ENCODE measurements around the gene MOCS1.

Gene MOCS1

DNA sequence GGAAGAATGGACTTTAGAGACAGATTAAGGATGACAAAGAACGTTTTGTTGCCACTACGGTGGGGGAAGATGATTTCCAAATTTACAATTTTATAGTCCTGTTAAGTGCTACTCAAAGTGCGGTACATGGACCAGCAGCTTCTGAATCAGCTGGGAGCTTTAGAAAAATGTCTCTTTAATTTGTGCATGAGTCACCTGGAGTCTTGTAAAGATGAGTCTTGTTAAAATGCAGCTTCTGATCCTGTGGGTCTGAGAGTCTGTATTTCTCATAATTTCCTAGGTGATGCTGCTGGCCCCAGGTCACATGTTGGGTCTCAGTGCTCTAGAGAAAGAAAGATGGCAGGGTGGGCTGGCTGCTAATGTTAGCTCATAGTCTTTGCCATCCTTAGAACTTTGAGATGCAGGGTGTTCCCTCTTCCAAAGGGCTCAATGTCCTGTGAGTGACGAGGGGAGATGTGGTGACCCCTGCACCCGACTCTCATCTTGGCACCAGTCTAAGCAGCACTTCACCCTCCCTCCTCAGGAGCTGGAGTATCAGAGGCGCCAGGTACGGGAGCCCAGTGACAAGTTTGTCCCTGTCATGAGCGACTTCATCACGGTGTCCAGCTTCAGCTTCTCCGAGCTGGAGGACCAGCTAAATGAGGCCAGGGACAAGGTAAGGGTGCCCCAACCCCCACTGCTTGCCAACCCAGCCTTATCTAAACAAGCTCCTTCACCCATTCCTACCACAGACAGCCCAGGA lies 34.5 kb downstream of the MOCS1 start:
- DNase-seq (ENCODE audit: insufficient read length) (no peak), FAIRE-seq (no peak)
- no peak for TF ChIP-seq POLR2A (IDR thresholded peaks at IDR 0.05; ENCODE audit: low read depth, low read length)
- no peak for TF ChIP-seq TAF1 (IDR thresholded peaks at IDR 0.05; ENCODE audit: borderline replicate concordance, low read depth, low read length)
- no peak for TF ChIP-seq POLR2AphosphoS5 (IDR thresholded peaks at IDR 0.05; ENCODE audit: low read depth, low read length)

DNA sequence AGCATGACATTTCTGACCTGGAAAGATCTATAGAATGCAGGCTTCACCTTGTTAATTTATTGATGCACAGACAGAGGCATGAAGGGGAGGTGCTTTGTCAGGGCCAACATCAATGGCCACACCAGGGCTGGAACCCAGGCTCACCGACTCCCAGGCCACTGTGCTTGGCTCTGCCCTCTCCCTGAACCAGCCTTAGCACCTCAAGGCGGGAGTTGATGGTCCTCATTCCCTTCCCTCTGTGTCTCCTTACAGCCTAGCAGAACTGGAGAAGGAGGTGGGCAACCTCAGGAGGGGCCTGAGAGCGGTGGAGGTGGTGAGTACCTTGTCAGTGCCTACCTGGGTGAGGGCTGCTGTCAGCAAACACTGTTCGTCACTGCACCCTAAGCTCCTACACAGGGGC lies 35.6 kb downstream of the MOCS1 start:
- no peak for FAIRE-seq
- no peak for TF ChIP-seq POLR2A (IDR thresholded peaks at IDR 0.05; ENCODE audit: low read depth, low read length)
- no peak for TF ChIP-seq POLR2AphosphoS5 (IDR thresholded peaks at IDR 0.05; ENCODE audit: low read depth, low read length)
- no peak for TF ChIP-seq TAF1 (IDR thresholded peaks at IDR 0.05; ENCODE audit: borderline replicate concordance, low read depth, low read length)
- no peak for DNase-seq (ENCODE audit: insufficient read length)

GRCh38 chr6:39897698-39898097 lies 36.6 kb downstream of the MOCS1 start:
- DNase-seq (ENCODE audit: insufficient read length) (no peak), FAIRE-seq (no peak)
- TF ChIP-seq POLR2A (IDR thresholded peaks at IDR 0.05; ENCODE audit: low read depth, low read length) (no peak), POLR2AphosphoS5 (IDR thresholded peaks at IDR 0.05; ENCODE audit: low read depth, low read length) (no peak), TAF1 (IDR thresholded peaks at IDR 0.05; ENCODE audit: borderline replicate concordance, low read depth, low read length) (no peak)

GRCh38 chr6:39896701-39897100 lies 37.6 kb downstream of the MOCS1 start:
- TF ChIP-seq POLR2A (IDR thresholded peaks at IDR 0.05; ENCODE audit: low read depth, low read length): no peak
- no peak for TF ChIP-seq TAF1 (IDR thresholded peaks at IDR 0.05; ENCODE audit: borderline replicate concordance, low read depth, low read length)
- no peak for TF ChIP-seq POLR2AphosphoS5 (IDR thresholded peaks at IDR 0.05; ENCODE audit: low read depth, low read length)
- FAIRE-seq (no peak), DNase-seq (ENCODE audit: insufficient read length) (no peak)

- FAIRE-seq: no peak
- DNase-seq (ENCODE audit: insufficient read length): no peak
- TF ChIP-seq POLR2AphosphoS5 (IDR thresholded peaks at IDR 0.05; ENCODE audit: low read depth, low read length): no peak
- no peak for TF ChIP-seq POLR2A (IDR thresholded peaks at IDR 0.05; ENCODE audit: low read depth, low read length)
- TF ChIP-seq TAF1 (IDR thresholded peaks at IDR 0.05; ENCODE audit: borderline replicate concordance, low read depth, low read length): no peak
These were observed 41.0 kb downstream of the MOCS1 start for GRCh38 chr6:39893286-39893685.

- peak; percentile 44 for DNase-seq (ENCODE audit: insufficient read length)
- TF ChIP-seq POLR2A (IDR thresholded peaks at IDR 0.05; ENCODE audit: low read depth, low read length): no peak
- TF ChIP-seq TAF1 (IDR thresholded peaks at IDR 0.05; ENCODE audit: borderline replicate concordance, low read depth, low read length): no peak
- peak; percentile 79 for FAIRE-seq
These were observed 41.7 kb downstream of the MOCS1 start for GRCh38 chr6:39892490-39893129.

- TF ChIP-seq POLR2A (IDR thresholded peaks at IDR 0.05; ENCODE audit: low read depth, low read length) (no peak), TAF1 (IDR thresholded peaks at IDR 0.05; ENCODE audit: borderline replicate concordance, low read depth, low read length) (no peak), POLR2AphosphoS5 (IDR thresholded peaks at IDR 0.05; ENCODE audit: low read depth, low read length) (no peak)
- FAIRE-seq (no peak), DNase-seq (ENCODE audit: insufficient read length) (no peak)
These were observed 42.3 kb downstream of the MOCS1 start for GRCh38 chr6:39891976-39892375.

DNA sequence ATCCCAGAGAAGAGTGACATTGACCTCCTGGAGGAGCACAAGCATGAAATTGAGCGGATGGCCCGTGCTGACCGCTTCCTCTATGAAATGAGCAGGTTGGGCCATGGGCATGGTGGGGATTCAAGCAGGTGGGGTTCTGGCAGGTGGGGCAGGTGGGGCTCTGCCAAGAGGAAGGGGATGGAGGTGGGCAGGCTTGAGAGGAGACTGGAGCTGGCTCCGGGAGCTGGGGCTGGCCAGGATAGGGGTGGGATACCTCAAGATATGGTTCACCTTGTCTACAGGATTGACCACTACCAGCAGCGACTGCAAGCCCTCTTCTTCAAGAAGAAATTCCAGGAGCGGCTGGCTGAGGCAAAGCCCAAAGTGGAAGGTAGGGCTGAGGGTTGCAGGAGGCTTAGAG lies 42.9 kb downstream of the MOCS1 start:
- FAIRE-seq (no peak), DNase-seq (ENCODE audit: insufficient read length) (no peak)
- TF ChIP-seq POLR2A (IDR thresholded peaks at IDR 0.05; ENCODE audit: low read depth, low read length) (no peak), TAF1 (IDR thresholded peaks at IDR 0.05; ENCODE audit: borderline replicate concordance, low read depth, low read length) (no peak)

DNA sequence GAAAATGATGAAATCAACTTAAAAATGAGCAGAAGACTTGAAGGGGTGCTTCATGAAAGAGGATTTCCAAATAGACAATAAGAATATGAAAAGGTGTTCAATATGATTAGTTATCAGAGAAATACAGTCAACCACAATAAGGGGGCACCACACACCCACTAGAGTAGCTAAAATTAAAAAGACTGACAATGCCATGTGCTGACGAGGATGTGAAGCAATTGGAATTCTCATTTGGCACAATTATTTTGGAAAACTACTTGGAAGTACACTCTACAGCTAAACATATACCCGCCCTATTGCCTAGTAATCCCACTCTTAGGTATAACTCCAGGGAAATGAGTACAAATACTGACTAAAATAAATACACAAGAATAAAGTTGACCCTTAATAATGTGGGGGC lies 45.0 kb downstream of the MOCS1 start:
- no peak for DNase-seq (ENCODE audit: insufficient read length)
- FAIRE-seq: no peak
- TF ChIP-seq POLR2AphosphoS5 (IDR thresholded peaks at IDR 0.05; ENCODE audit: low read depth, low read length) (no peak), TAF1 (IDR thresholded peaks at IDR 0.05; ENCODE audit: borderline replicate concordance, low read depth, low read length) (no peak), POLR2A (IDR thresholded peaks at IDR 0.05; ENCODE audit: low read depth, low read length) (no peak)

GRCh38 chr6:39887692-39888450 lies 46.4 kb downstream of the MOCS1 start:
- DNase-seq (ENCODE audit: insufficient read length) (no peak), FAIRE-seq (no peak)

GRCh38 chr6:39886871-39887270 lies 47.4 kb downstream of the MOCS1 start:
- no peak for DNase-seq (ENCODE audit: insufficient read length)
- FAIRE-seq: no peak
- TF ChIP-seq POLR2AphosphoS5 (IDR thresholded peaks at IDR 0.05; ENCODE audit: low read depth, low read length) (no peak), TAF1 (IDR thresholded peaks at IDR 0.05; ENCODE audit: borderline replicate concordance, low read depth, low read length) (no peak), POLR2A (IDR thresholded peaks at IDR 0.05; ENCODE audit: low read depth, low read length) (no peak)

More at GRCh38 chr6:39887692-39888450, 46.4 kb downstream of the MOCS1 start:
- TF ChIP-seq POLR2A (IDR thresholded peaks at IDR 0.05; ENCODE audit: low read depth, low read length): no peak
- no peak for TF ChIP-seq TAF1 (IDR thresholded peaks at IDR 0.05; ENCODE audit: borderline replicate concordance, low read depth, low read length)
- no peak for TF ChIP-seq POLR2AphosphoS5 (IDR thresholded peaks at IDR 0.05; ENCODE audit: low read depth, low read length)

Measured in GM12892 (cell line).